WTC11 (cell line): ENCODE results near the gene TOX2.

Experiments used
- ARID4B ChIP-seq: sonication (generic); formaldehyde crosslinking; IDR thresholded peaks from 2 replicates; pipeline ENCODE4 v1.8.0; 2023; ENCODE audit warnings: missing genetic modification reagents, mild to moderate bottlenecking, borderline replicate concordance
- ATF2 ChIP-seq: sonication (generic); formaldehyde crosslinking; IDR thresholded peaks from 2 replicates; pipeline ENCODE4 v1.8.1; 2022; ENCODE audit warnings: low read depth, missing genetic modification reagents, borderline replicate concordance
- CTCF ChIP-seq: fragments of 200-600 bp; IDR thresholded peaks from 2 replicates; pipeline ENCODE4 v1.8.0; 2022; ENCODE audit warnings: antibody characterized with exemption
- E2F4 ChIP-seq: sonication (generic); formaldehyde crosslinking; IDR thresholded peaks from 2 replicates; pipeline ENCODE4 v1.8.1; 2022; ENCODE audit warnings: low read depth, mild to moderate bottlenecking, moderate library complexity, missing genetic modification reagents, borderline replicate concordance
- ESRRA ChIP-seq: sonication (generic); formaldehyde crosslinking; IDR thresholded peaks from 2 replicates; pipeline ENCODE4 v1.8.1; 2022; ENCODE audit warnings: mild to moderate bottlenecking, missing genetic modification reagents, borderline replicate concordance
- JAZF1 ChIP-seq: fragments of 250-450 bp; sonication (Bioruptor Pico); IDR thresholded peaks from 2 replicates; pipeline ENCODE4 v1.9.0; 2021; ENCODE audit warnings: moderate library complexity, mild to moderate bottlenecking, inconsistent platforms
- MAX ChIP-seq: sonication (generic); formaldehyde crosslinking; IDR thresholded peaks from 2 replicates; pipeline ENCODE4 v1.8.0; 2022; ENCODE audit warnings: mild to moderate bottlenecking, missing genetic modification reagents
- TCF7 ChIP-seq: sonication (generic); formaldehyde crosslinking; IDR thresholded peaks from 2 replicates; pipeline ENCODE4 v1.8.0; 2022; ENCODE audit warnings: mild to moderate bottlenecking, low read depth, missing genetic modification reagents, moderate library complexity
- ZBTB21 ChIP-seq: sonication (generic); formaldehyde crosslinking; IDR thresholded peaks from 2 replicates; pipeline ENCODE4 v1.8.1; 2023; ENCODE audit warnings: mild to moderate bottlenecking, missing genetic modification reagents, borderline replicate concordance
- ZBTB43 ChIP-seq: sonication (generic); formaldehyde crosslinking; IDR thresholded peaks from 2 replicates; pipeline ENCODE4 v1.8.1; 2023; ENCODE audit warnings: mild to moderate bottlenecking, missing genetic modification reagents
- ZMAT4 ChIP-seq: fragments of 250-450 bp; sonication (Bioruptor Pico); IDR thresholded peaks from 2 replicates; pipeline ENCODE4 v1.9.0; 2021; ENCODE audit warnings: mild to moderate bottlenecking
- ZNF263 ChIP-seq: sonication (generic); formaldehyde crosslinking; IDR thresholded peaks from 2 replicates; pipeline ENCODE4 v1.8.1; 2022; ENCODE audit warnings: low read depth, mild to moderate bottlenecking, moderate library complexity, missing genetic modification reagents
- ZNF512 ChIP-seq: sonication (generic); formaldehyde crosslinking; IDR thresholded peaks from 2 replicates; pipeline ENCODE4 v1.8.1; 2022; ENCODE audit warnings: missing genetic modification reagents, borderline replicate concordance

GRCh38 chr20:44071526-44072111 lies 157.0 kb downstream of the TOX2 start:
- no peak for TF ChIP-seq CTCF
- no peak for TF ChIP-seq ESRRA (CRISPR knock-in tag)
- TF ChIP-seq ZMAT4 (CRISPR knock-in tag), result no peak
- no peak for TF ChIP-seq TCF7 (CRISPR knock-in tag)
- no peak for TF ChIP-seq ZBTB21 (CRISPR knock-in tag)
- TF ChIP-seq E2F4 (CRISPR knock-in tag), result no peak
- TF ChIP-seq MAX (CRISPR knock-in tag), result no peak
- TF ChIP-seq JAZF1 (CRISPR knock-in tag), result no peak
- TF ChIP-seq ZNF512 (CRISPR knock-in tag), result no peak
- TF ChIP-seq ZNF263 (CRISPR knock-in tag), result no peak
- no peak for TF ChIP-seq ZBTB43
- TF ChIP-seq ATF2 (CRISPR knock-in tag), result no peak
- TF ChIP-seq ARID4B (CRISPR knock-in tag), result no peak
